Neural crest cell (in vitro differentiated cells): ENCODE results near the gene SEC63. TPM values are rescaled to one million over a fixed set of nuclear protein-coding genes. Genes with fewer than 3 reads are reported as not detected.
"Not testable (repeated sequence)": the region's sequence is repeated elsewhere in the genome, so short reads cannot be mapped to it uniquely, and the experiment has no call there.

ENCODE experiments used
- DNase-seq: peaks from one replicate; pipeline ENCODE4 v3.0.0; 2021; ENCODE audit warnings: low read depth, mixed read lengths, low spot score
- H3K27ac Mint-ChIP-seq: one replicate; pipeline ENCODE4 v1.8.0; 2021; ENCODE audit warnings: mild to moderate bottlenecking, mixed read lengths; ENCODE audit not compliant: unreplicated experiment
- H3K27me3 Mint-ChIP-seq: 2 replicates; pipeline ENCODE4 v1.8.0; 2021; ENCODE audit warnings: low read depth, mild to moderate bottlenecking, mixed read lengths
- H3K36me3 Mint-ChIP-seq: 2 replicates; pipeline ENCODE4 v1.8.0; 2021; ENCODE audit warnings: low read depth, mild to moderate bottlenecking, mixed read lengths
- H3K4me1 Mint-ChIP-seq: 2 replicates; pipeline ENCODE4 v1.8.0; 2021; ENCODE audit warnings: mixed read lengths
- H3K4me3 Mint-ChIP-seq: one replicate; pipeline ENCODE4 v1.8.0; 2021; ENCODE audit warnings: mild to moderate bottlenecking, mixed read lengths
- H3K9me3 Mint-ChIP-seq: 2 replicates; pipeline ENCODE4 v1.8.0; 2021; ENCODE audit warnings: mixed read lengths
- total RNA-seq: library from RNA; stranded (reverse); gene quantifications from 2 replicates; pipeline ENCODE4 v1.2.1, GENCODE V29; 2021
- TF ChIP-seq, protein P1 (sequence below): fragments of 200-600 bp; sonication (generic); conservative IDR thresholded peaks from 2 replicates; pipeline ENCODE4 v1.5.0; 2021; ENCODE audit warnings: antibody characterized with exemption, mild to moderate bottlenecking

Gene SEC63
- total RNA-seq, 1 donor from 2014 or later: 109 TPM

DNA sequence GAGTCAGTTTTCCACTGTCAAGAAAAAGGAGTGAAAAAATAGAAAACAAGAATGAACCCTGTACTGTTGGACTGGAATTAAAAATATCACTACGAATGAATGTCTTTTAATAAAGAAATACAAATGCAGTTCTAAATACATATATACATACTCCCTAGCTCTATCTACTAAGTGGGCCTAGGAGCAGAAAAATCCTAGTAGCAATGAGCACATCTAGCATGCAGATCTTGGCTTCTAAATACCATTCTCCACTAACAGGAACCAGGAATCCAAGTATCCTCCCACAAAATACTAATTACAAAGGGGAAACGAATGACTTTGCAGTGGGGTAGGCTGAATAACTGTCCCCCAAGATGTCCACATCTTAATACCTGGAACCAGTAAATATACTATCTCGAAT, 25.4 kb downstream of the SEC63 start:
- DNase-seq: no peak
- Mint-ChIP-seq H3K27ac (no peak overlapping the region), H3K27me3 (no peaks in the 10 kb centered on the region), H3K4me1 (no peaks in the 10 kb centered on the region), H3K9me3 (peaks cover 21% of the 10 kb centered on the region), H3K4me3 (no peak overlapping the region), H3K36me3 (peaks cover 53% of the 10 kb centered on the region)
- TF ChIP-seq, protein P1, sequence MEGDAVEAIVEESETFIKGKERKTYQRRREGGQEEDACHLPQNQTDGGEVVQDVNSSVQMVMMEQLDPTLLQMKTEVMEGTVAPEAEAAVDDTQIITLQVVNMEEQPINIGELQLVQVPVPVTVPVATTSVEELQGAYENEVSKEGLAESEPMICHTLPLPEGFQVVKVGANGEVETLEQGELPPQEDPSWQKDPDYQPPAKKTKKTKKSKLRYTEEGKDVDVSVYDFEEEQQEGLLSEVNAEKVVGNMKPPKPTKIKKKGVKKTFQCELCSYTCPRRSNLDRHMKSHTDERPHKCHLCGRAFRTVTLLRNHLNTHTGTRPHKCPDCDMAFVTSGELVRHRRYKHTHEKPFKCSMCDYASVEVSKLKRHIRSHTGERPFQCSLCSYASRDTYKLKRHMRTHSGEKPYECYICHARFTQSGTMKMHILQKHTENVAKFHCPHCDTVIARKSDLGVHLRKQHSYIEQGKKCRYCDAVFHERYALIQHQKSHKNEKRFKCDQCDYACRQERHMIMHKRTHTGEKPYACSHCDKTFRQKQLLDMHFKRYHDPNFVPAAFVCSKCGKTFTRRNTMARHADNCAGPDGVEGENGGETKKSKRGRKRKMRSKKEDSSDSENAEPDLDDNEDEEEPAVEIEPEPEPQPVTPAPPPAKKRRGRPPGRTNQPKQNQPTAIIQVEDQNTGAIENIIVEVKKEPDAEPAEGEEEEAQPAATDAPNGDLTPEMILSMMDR: no peak

DNA sequence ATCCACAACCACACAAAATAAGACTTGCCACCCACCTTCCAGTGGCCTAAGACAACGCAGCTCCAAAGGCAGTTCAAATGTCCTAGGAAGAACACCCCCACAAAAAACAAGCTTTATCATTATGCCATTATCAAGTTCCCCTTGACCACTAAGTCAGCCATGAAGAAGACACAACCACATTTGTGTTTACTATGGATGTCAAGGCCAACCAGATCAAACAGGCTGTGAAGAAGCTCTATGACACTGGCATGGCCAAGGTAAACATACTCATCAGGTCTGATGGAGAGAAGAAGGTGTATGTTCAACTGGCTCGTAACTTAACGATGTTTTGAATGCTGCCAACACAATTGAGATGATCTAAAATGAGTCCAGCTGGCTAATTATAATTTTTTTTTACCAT, 26.1 kb downstream of the SEC63 start:
- Mint-ChIP-seq H3K9me3 (peaks cover 21% of the 10 kb centered on the region), H3K27ac (no peak overlapping the region), H3K27me3 (no peaks in the 10 kb centered on the region), H3K4me3 (no peak overlapping the region), H3K36me3 (peaks cover 52% of the 10 kb centered on the region), H3K4me1 (no peaks in the 10 kb centered on the region)
- TF ChIP-seq, protein P1: no peak
- no peak for DNase-seq

DNA sequence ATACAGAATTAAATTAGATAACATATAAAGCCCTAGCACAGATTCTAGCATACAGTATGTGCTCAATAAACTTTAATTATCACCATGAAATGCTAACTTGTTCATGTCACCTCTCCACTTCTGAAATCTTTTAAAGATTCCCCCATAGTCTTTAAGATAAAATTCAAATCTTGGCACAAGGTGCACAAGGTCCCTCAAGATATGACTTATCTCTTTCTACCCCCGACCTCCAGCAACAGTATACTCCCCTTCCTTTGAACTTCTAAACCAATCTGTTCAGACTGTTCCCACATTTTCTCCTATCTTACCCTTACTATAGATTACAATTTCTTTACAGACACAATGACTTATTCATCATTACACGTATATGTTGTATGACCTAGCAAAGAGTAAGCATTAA, 29.0 kb downstream of the SEC63 start:
- TF ChIP-seq, protein P1: no peak
- Mint-ChIP-seq H3K27me3 (no peaks in the 10 kb centered on the region), H3K27ac (no peak overlapping the region), H3K4me1 (no peaks in the 10 kb centered on the region), H3K9me3 (peaks cover 18% of the 10 kb centered on the region), H3K4me3 (no peak overlapping the region), H3K36me3 (peaks cover 62% of the 10 kb centered on the region)
- DNase-seq: no peak

DNA sequence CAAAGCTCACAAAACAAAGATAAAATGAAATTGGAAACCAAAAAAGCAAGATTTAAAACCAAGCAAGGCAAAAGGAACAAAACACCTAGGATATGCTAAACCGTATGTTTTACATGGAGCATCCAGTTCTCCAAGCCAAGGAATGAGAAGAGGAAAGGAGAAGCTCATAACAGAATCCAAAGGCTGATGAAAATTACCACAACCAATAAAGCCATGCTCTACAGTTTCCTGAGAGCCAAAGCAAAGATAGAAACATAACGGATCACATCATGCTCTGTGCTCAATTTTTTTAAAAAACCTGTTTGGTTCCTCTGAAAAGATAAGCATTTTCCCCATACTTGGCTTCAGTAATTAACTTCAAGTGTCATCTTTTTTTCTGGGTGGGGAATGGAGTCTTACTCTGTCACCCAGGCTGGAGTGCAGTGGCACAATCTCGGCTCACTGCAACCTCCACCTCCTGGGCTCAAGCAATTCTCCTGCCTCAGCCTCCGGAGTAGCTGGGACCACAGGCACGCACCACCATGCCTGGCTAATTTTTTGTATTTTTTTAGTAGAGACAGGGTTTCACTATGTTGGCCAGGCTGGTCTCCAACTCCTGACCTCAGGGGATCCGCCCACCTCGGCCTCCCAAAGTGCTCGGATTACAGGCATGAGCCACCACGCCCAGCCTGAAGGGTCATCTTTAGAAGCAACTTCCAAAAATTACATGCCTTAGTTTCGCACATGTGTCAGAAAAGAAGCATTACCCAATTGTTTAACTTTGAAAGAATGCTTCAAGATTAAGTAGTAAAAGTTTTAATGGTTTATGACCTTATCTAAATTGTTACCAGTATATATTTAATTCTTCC, 31.1 kb downstream of the SEC63 start:
- not testable (repeated sequence) for H3K27me3 Mint-ChIP-seq, DNase-seq, H3K4me1 Mint-ChIP-seq, H3K27ac Mint-ChIP-seq, H3K4me3 Mint-ChIP-seq
- peaks cover 54% of the 10 kb centered on the region for H3K36me3 Mint-ChIP-seq
- H3K9me3 Mint-ChIP-seq: peaks cover 12% of the 10 kb centered on the region

DNA sequence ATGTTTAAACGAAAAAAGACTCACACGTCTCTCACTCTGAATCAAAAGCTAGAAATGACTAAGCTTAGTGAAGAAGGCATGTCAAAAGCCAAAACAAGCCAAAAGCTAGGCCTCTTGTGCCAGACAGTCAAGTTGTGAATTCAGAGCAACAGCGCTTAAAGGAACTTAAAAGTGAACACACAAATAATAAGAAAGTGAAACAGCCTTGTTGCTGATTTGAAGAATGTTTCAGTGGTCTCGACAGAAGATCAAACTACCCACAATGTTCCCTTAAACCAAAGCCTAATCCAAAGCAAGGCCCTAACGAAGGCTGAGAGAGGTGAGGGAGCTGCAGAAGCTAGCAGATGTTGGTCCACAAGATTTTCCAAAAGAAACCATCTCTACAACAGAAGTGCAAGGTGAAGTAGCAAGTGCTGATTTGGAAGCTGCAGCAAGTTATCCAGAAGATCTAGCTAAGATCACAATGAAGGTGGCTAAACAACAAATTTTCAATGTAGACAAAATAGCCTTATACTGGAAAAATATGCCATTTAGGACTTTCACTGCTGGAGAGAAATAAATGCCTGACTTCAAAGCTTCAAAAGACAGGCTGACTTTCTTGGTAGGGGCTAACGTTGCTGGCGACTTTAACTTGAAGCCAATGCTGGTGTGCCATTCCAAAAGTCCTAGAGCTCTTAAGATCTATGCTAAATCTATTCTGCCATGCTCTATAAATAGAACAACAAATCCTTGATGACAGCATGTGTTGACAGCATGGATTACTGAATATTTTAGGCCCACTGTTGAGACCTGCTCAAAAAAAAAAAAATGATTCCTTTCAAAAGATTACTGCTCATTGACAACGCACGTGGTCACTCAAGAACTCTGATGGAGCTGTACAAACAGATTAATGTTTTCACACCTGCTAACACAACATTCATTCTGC, 40.3 kb downstream of the SEC63 start:
- H3K4me1 Mint-ChIP-seq: no peaks in the 10 kb centered on the region
- TF ChIP-seq, protein P1: no peak
- DNase-seq: peak; percentile 7

DNA sequence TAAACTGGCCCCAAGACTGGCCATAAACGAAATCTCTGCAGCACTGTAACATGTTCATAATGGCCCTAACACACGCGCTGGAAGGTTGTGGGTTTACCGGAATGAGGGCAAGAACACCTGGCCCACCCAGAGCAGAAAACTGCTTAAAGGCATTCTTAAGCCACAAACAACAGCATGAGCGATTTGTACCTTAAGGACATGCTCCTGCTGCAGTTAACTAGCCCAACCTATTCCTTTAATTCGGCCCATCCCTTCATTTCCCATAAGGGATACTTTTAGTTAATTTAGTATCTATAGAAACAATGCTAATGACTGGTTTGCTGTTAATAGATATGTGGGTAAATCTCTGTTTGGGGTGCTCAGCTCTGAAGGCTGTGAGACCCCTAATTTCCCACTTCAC, 41.0 kb downstream of the SEC63 start:
- H3K9me3 Mint-ChIP-seq: peaks cover 28% of the 10 kb centered on the region
- DNase-seq, H3K27me3 Mint-ChIP-seq, H3K27ac Mint-ChIP-seq, H3K4me3 Mint-ChIP-seq, H3K4me1 Mint-ChIP-seq: not testable (repeated sequence)
- H3K36me3 Mint-ChIP-seq: peaks cover 81% of the 10 kb centered on the region

More for the DNA sequence above, 40.3 kb downstream of the SEC63 start:
- Mint-ChIP-seq H3K27ac (no peak overlapping the region), H3K36me3 (peaks cover 82% of the 10 kb centered on the region), H3K9me3 (peaks cover 31% of the 10 kb centered on the region), H3K27me3 (no peaks in the 10 kb centered on the region), H3K4me3 (no peak overlapping the region)
